Activated CD8-positive, alpha-beta T cell treated with anti-CD3 and anti-CD28 coated beads for 36 hours (primary cell): ENCODE data around the gene LEAP2. TPM values are rescaled to one million over a fixed set of nuclear protein-coding genes. Genes with fewer than 3 reads are reported as not detected.

Experiments
- ATAC-seq: fragments of 200-7000 bp; cut with Tn5 transposase; one replicate; pipeline ENCODE4 v1.10.0; 2021; ENCODE audit warnings: mild to moderate bottlenecking, moderate library complexity
- CTCF ChIA-PET: fragments of 350-600 bp; sonication (Branson Sonifier 250); formaldehyde crosslinking; loops from one replicate; lab custom pipeline; 2021; ENCODE audit warnings: antibody characterized with exemption; lab: Charles Lee
- POLR2A ChIA-PET: fragments of 350-600 bp; sonication (Branson Sonifier 250); formaldehyde crosslinking; loops from one replicate; lab custom pipeline; 2021; ENCODE audit warnings: antibody characterized with exemption; lab: Charles Lee
- DNase-seq: peaks from one replicate; pipeline ENCODE4 v3.0.0-alpha.2; 2020
- H3K27ac Mint-ChIP-seq: one replicate; pipeline ENCODE4 v1.8.0; 2021; ENCODE audit warnings: mild to moderate bottlenecking, mixed read lengths
- H3K27me3 Mint-ChIP-seq: one replicate; pipeline ENCODE4 v1.8.0; 2021; ENCODE audit warnings: mixed read lengths
- H3K36me3 Mint-ChIP-seq: one replicate; pipeline ENCODE4 v1.8.0; 2021; ENCODE audit warnings: low read depth, mixed read lengths
- H3K4me1 Mint-ChIP-seq: one replicate; pipeline ENCODE4 v1.8.0; 2021; ENCODE audit warnings: low read depth, mixed read lengths
- H3K4me3 Mint-ChIP-seq: one replicate; pipeline ENCODE4 v1.8.0; 2021; ENCODE audit warnings: mild to moderate bottlenecking, moderate library complexity, mixed read lengths
- H3K9me3 Mint-ChIP-seq: one replicate; pipeline ENCODE4 v1.8.0; 2021; ENCODE audit warnings: mixed read lengths
- intact Hi-C: fragments of 100-400 bp; cut with micrococcal nuclease; formaldehyde crosslinking; loops from one replicate; pipeline ENCODE4 v1.10.0; 2022
- total RNA-seq, 2 experiments: library from RNA; stranded (reverse); gene quantifications; one replicate each; pipeline ENCODE4 v1.2.3, GENCODE V29; 2021
- TF ChIP-seq, protein P1 (sequence below): fragments of 200-600 bp; IDR thresholded peaks from one replicate; pipeline ENCODE4 v1.8.0; 2022; ENCODE audit warnings: antibody characterized with exemption, mild to moderate bottlenecking

LEAP2 gene
- total RNA-seq, 2 experiments from 2014 or later, result 3.0 to 3.5 TPM

DNA sequence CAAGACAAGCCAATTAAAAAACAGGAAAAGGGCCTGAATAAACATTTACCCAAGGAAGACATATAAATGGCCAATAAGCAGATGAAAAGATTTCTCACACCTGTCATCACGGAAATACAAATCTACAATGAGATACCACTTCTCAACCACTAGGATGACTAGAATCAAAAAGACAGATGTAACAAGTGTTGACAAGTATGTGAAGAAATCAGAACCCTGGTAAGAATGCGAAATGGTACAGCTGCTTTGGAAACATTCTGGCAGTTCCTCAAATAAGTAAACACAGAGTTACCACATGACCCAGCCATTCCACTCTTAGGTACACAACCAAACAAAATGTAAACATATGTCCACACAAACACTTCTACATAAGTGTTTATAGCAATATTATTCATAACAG lies 32.5 kb downstream of the LEAP2 start:
- Mint-ChIP-seq H3K36me3 (peaks cover 16% of the 10 kb centered on the region), H3K4me3 (no peak overlapping the region), H3K27me3 (no peaks in the 10 kb centered on the region), H3K27ac (no peak overlapping the region), H3K9me3 (no peaks in the 10 kb centered on the region), H3K4me1 (peaks cover 7% of the 10 kb centered on the region)
- no peak for DNase-seq
- no peak for ATAC-seq
- intact Hi-C loops, result no loop called here
- POLR2A ChIA-PET, result interaction anchor here (0.6 kb wide), 1 partner anchor 55 kb away, joined by 3 read pairs; no protein-coding TSS in a partner anchor
- CTCF ChIA-PET, result interaction anchor here (1.3 to 1.8 kb wide), 3 partner anchors 15 to 159 kb away, joined by 3 to 5 read pairs (median 4); partner anchors contain the start of gene CCNI2
- TF ChIP-seq, protein P1, sequence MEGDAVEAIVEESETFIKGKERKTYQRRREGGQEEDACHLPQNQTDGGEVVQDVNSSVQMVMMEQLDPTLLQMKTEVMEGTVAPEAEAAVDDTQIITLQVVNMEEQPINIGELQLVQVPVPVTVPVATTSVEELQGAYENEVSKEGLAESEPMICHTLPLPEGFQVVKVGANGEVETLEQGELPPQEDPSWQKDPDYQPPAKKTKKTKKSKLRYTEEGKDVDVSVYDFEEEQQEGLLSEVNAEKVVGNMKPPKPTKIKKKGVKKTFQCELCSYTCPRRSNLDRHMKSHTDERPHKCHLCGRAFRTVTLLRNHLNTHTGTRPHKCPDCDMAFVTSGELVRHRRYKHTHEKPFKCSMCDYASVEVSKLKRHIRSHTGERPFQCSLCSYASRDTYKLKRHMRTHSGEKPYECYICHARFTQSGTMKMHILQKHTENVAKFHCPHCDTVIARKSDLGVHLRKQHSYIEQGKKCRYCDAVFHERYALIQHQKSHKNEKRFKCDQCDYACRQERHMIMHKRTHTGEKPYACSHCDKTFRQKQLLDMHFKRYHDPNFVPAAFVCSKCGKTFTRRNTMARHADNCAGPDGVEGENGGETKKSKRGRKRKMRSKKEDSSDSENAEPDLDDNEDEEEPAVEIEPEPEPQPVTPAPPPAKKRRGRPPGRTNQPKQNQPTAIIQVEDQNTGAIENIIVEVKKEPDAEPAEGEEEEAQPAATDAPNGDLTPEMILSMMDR, result no peak

DNA sequence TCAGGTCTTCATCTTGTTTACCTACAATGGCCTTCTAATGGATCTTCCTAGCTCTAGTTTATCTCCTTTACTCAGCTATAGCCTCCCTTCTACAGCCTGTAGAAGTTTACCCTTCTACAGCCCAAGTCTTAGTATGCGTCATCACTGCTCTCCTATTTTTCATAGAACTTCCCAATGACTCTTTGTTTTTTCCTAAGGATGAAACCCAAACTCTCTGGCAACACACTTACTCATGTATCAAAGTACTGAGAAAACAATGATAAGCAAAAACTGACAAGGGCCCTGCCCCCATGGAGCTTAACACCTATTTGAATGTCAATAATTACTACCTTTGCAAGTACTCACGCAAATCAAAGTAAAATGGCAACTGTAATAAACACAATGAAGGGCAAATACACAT lies 33.7 kb downstream of the LEAP2 start:
- H3K27me3 Mint-ChIP-seq, result no peaks in the 10 kb centered on the region
- peaks cover 7% of the 10 kb centered on the region for H3K4me1 Mint-ChIP-seq
- TF ChIP-seq, protein P1, result no peak
- H3K4me3 Mint-ChIP-seq, result no peak overlapping the region
- no peaks in the 10 kb centered on the region for H3K9me3 Mint-ChIP-seq
- intact Hi-C loops, result no loop called here
- no peak for ATAC-seq
- no peak for DNase-seq
- ChIA-PET CTCF (no interaction called here), POLR2A (no interaction called here)
- peaks cover 16% of the 10 kb centered on the region for H3K36me3 Mint-ChIP-seq
- no peak overlapping the region for H3K27ac Mint-ChIP-seq

DNA sequence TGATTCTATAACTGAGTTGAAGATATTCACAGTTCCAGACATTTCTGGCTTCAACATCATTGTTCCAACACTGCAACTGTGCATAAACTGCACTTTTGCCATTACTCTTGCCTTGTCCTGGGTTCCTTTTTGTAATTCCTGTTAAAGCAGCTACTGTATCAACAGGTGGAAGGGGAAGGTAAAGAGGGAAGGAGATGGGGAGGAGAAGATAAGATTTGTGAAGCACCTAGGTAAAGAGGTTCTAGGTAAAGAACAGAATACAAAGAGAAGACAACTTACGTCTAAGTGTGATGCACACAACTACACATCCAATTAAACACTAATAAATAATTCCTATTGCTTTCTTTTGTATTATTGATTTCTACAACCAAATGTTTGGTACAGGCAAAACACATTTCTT lies 36.2 kb downstream of the LEAP2 start:
- POLR2A ChIA-PET, result no interaction called here
- CTCF ChIA-PET, result no interaction called here
- H3K36me3 Mint-ChIP-seq, result peaks cover 11% of the 10 kb centered on the region
- TF ChIP-seq, protein P1, result no peak
- H3K4me1 Mint-ChIP-seq, result peaks cover 6% of the 10 kb centered on the region
- H3K27ac Mint-ChIP-seq, result no peak overlapping the region
- no peak for DNase-seq
- no peaks in the 10 kb centered on the region for H3K27me3 Mint-ChIP-seq
- H3K9me3 Mint-ChIP-seq, result no peaks in the 10 kb centered on the region
- no peak overlapping the region for H3K4me3 Mint-ChIP-seq
- intact Hi-C loops, result no loop called here
- no peak for ATAC-seq

DNA sequence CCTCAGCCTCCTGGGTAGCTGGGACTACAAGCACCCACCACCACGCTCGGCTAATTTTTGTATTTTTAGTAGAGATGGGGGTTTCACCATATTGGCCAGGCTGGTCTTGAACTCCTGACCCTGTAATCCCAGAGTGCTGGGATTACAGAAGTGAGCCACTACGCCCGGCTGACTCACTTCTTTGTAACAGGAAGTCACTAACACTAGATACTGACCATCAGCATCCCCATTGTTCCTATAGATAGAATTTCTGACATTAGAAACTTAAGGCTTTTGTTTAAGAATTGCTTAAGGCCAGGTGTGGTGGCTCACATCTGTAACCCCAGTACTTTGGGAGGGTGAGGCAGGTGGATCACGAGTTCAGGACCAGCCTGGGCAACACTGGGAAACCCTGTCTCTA lies 42.2 kb downstream of the LEAP2 start:
- CTCF ChIA-PET, result no interaction called here
- ATAC-seq (no peak), DNase-seq (no peak)
- H3K27ac Mint-ChIP-seq, result no peak overlapping the region
- POLR2A ChIA-PET, result no interaction called here
- H3K4me3 Mint-ChIP-seq, result no peak overlapping the region
- TF ChIP-seq, protein P1, result no peak
- peaks cover 4% of the 10 kb centered on the region for H3K4me1 Mint-ChIP-seq
- H3K9me3 Mint-ChIP-seq, result no peaks in the 10 kb centered on the region
- H3K27me3 Mint-ChIP-seq, result no peaks in the 10 kb centered on the region
- peaks cover 17% of the 10 kb centered on the region for H3K36me3 Mint-ChIP-seq
- intact Hi-C loops, result no loop called here

DNA sequence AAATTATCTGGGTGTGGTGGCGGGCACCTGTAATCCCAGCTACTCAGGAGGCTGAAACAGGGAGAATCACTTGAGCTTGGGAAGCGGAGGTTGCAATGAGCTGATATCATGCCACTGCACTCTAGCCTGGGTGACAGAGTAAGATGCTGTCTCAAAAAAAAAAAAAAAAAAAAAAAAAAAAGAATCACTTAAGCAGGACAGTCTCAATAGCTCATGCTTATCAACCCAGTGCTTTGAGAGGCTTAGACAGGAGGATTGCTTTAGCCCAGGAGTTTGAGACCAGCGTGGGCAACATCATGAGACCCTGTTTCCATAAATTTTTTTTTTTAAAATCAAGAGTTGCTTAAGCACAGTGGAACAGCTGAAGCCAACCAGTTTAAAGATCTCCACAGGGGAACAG lies 42.6 kb downstream of the LEAP2 start:
- H3K27ac Mint-ChIP-seq, result no peak overlapping the region

More for the DNA sequence above, 42.6 kb downstream of the LEAP2 start:
- ATAC-seq (no peak), DNase-seq (no peak)
- H3K36me3 Mint-ChIP-seq, result peaks cover 19% of the 10 kb centered on the region
- intact Hi-C loops, result no loop called here
- no peaks in the 10 kb centered on the region for H3K27me3 Mint-ChIP-seq
- peaks cover 4% of the 10 kb centered on the region for H3K4me1 Mint-ChIP-seq
- H3K4me3 Mint-ChIP-seq, result no peak overlapping the region
- CTCF ChIA-PET, result no interaction called here
- TF ChIP-seq, protein P1, result no peak
- POLR2A ChIA-PET, result no interaction called here
- no peaks in the 10 kb centered on the region for H3K9me3 Mint-ChIP-seq

Other genes starting within 250 kb of the LEAP2 start
- 1 to 10 TPM; 4.8 to 6.5 TPM for gene IL13, start 215.5 kb upstream of the LEAP2 start, total RNA-seq
- gene IL4, start 199.7 kb upstream of the LEAP2 start, total RNA-seq, result 1 to 10 TPM in 1 of 2 experiments, under 1 TPM in 1; 0.72 to 1.4 TPM
- 10 to 100 TPM; 16.4 to 17.0 TPM for gene KIF3A, start 136.1 kb upstream of the LEAP2 start, total RNA-seq
- 10 to 100 TPM in 1 of 2 experiments, 1 to 10 TPM in 1; 8.7 to 10.0 TPM for gene CCNI2, start 126.2 kb upstream of the LEAP2 start, total RNA-seq
- 10 to 100 TPM; 25.2 to 27.1 TPM for gene SEPTIN8, start 96.4 kb upstream of the LEAP2 start, total RNA-seq
- gene SOWAHA, start 60.4 kb upstream of the LEAP2 start, total RNA-seq, result not detected
- gene SHROOM1, start 43.0 kb upstream of the LEAP2 start, total RNA-seq, result 1 to 10 TPM; 2.0 to 2.1 TPM
- under 1 TPM; 0.90 to 0.94 TPM for gene GDF9, start 7.2 kb upstream of the LEAP2 start, total RNA-seq
- 100 to 1,000 TPM; 558 to 566 TPM for gene UQCRQ, start 7.0 kb upstream of the LEAP2 start, total RNA-seq
- 10 to 100 TPM; 19.4 to 19.9 TPM for gene AFF4, start 90.0 kb downstream of the LEAP2 start, total RNA-seq
- gene ZCCHC10, start 152.9 kb downstream of the LEAP2 start, total RNA-seq, result 10 to 100 TPM; 27.0 to 31.1 TPM
- gene HSPA4, start 178.3 kb downstream of the LEAP2 start, total RNA-seq, result 100 to 1,000 TPM; 229 to 232 TPM